Activated T-cell treated with anti-CD3 and anti-CD28 coated beads, Interleukin-2, amount 50 U/mL, for 24 hours (primary cell): ENCODE data around the gene TBC1D22A.

ENCODE experiments used
- DNase-seq: peaks from one replicate; pipeline ENCODE4 v3.0.0-alpha.2; 2020
- H3K27ac Mint-ChIP-seq: 2 replicates; pipeline ENCODE4 v1.8.0; 2020; ENCODE audit warnings: mild to moderate bottlenecking, mixed read lengths
- H3K27me3 Mint-ChIP-seq: 2 replicates; pipeline ENCODE4 v1.8.0; 2020; ENCODE audit warnings: mixed read lengths
- H3K36me3 Mint-ChIP-seq: 2 replicates; pipeline ENCODE4 v1.8.0; 2020; ENCODE audit warnings: low read depth, mixed read lengths
- H3K4me1 Mint-ChIP-seq: 2 replicates; pipeline ENCODE4 v1.8.0; 2020; ENCODE audit warnings: low read depth, mixed read lengths
- H3K4me3 Mint-ChIP-seq: 2 replicates; pipeline ENCODE4 v1.8.0; 2020; ENCODE audit warnings: mild to moderate bottlenecking, moderate library complexity, mixed read lengths
- H3K9me3 Mint-ChIP-seq: 2 replicates; pipeline ENCODE4 v1.8.0; 2020; ENCODE audit warnings: mixed read lengths

Gene TBC1D22A

GRCh38 chr22:46762238-46763050, at the start of gene TBC1D22A:
TSS of gene TBC1D22A (plus strand) at chr22:46762650. CDS start at chr22:46762787, 137 bp downstream.
- Mint-ChIP-seq H3K9me3 (no peaks in the 10 kb centered on the region), H3K27ac (peak within 1 kb of the TSS; percentile 99), H3K36me3 (peaks cover 69% of the 10 kb centered on the region), H3K27me3 (no peaks in the 10 kb centered on the region), H3K4me1 (peaks cover 59% of the 10 kb centered on the region), H3K4me3 (peak within 1 kb of the TSS; percentile 100)
- peak; percentile 97 for DNase-seq

GRCh38 chr22:46714550-46714949, 47.9 kb upstream of the TBC1D22A start:
- H3K36me3 Mint-ChIP-seq: peaks cover 92% of the 10 kb centered on the region
- H3K27ac Mint-ChIP-seq: peak overlapping the region; percentile 49
- no peaks in the 10 kb centered on the region for H3K9me3 Mint-ChIP-seq
- peaks cover 19% of the 10 kb centered on the region for H3K4me1 Mint-ChIP-seq
- no peak for DNase-seq
- H3K4me3 Mint-ChIP-seq: no peak overlapping the region
- H3K27me3 Mint-ChIP-seq: no peaks in the 10 kb centered on the region

- DNase-seq: no peak
- Mint-ChIP-seq H3K27ac (peak overlapping the region; percentile 4), H3K9me3 (no peaks in the 10 kb centered on the region), H3K27me3 (no peaks in the 10 kb centered on the region), H3K4me3 (no peak overlapping the region), H3K36me3 (peaks cover 84% of the 10 kb centered on the region), H3K4me1 (peaks cover 15% of the 10 kb centered on the region)
Observed at GRCh38 chr22:46719921-46720320, 42.5 kb upstream of the TBC1D22A start.

- peaks cover 86% of the 10 kb centered on the region for H3K36me3 Mint-ChIP-seq
- peaks cover 22% of the 10 kb centered on the region for H3K4me1 Mint-ChIP-seq
- H3K27ac Mint-ChIP-seq: no peak overlapping the region
Observed at GRCh38 chr22:46721501-46722085, 40.9 kb upstream of the TBC1D22A start.

GRCh38 chr22:46723882-46724281, 38.6 kb upstream of the TBC1D22A start:
- H3K36me3 Mint-ChIP-seq: peaks cover 85% of the 10 kb centered on the region

More at GRCh38 chr22:46721501-46722085, 40.9 kb upstream of the TBC1D22A start:
- no peaks in the 10 kb centered on the region for H3K27me3 Mint-ChIP-seq
- H3K4me3 Mint-ChIP-seq: no peak overlapping the region
- no peak for DNase-seq
- H3K9me3 Mint-ChIP-seq: no peaks in the 10 kb centered on the region

GRCh38 chr22:46725096-46725495, 37.4 kb upstream of the TBC1D22A start:
- Mint-ChIP-seq H3K27ac (no peak overlapping the region), H3K9me3 (no peaks in the 10 kb centered on the region), H3K4me1 (peaks cover 42% of the 10 kb centered on the region), H3K4me3 (no peak overlapping the region), H3K27me3 (no peaks in the 10 kb centered on the region), H3K36me3 (peaks cover 78% of the 10 kb centered on the region)
- DNase-seq: no peak

More at GRCh38 chr22:46723882-46724281, 38.6 kb upstream of the TBC1D22A start:
- Mint-ChIP-seq H3K9me3 (no peaks in the 10 kb centered on the region), H3K27ac (no peak overlapping the region), H3K4me1 (peaks cover 39% of the 10 kb centered on the region), H3K27me3 (no peaks in the 10 kb centered on the region), H3K4me3 (no peak overlapping the region)
- no peak for DNase-seq

GRCh38 chr22:46726066-46726985, 36.1 kb upstream of the TBC1D22A start:
- H3K9me3 Mint-ChIP-seq: no peaks in the 10 kb centered on the region
- H3K27ac Mint-ChIP-seq: no peak overlapping the region
- peaks cover 74% of the 10 kb centered on the region for H3K36me3 Mint-ChIP-seq
- no peak for DNase-seq
- H3K27me3 Mint-ChIP-seq: no peaks in the 10 kb centered on the region
- H3K4me3 Mint-ChIP-seq: no peak overlapping the region
- peaks cover 51% of the 10 kb centered on the region for H3K4me1 Mint-ChIP-seq

GRCh38 chr22:46726986-46727317, 35.5 kb upstream of the TBC1D22A start:
- Mint-ChIP-seq H3K9me3 (no peaks in the 10 kb centered on the region), H3K27me3 (no peaks in the 10 kb centered on the region), H3K27ac (peak overlapping the region; percentile 23), H3K4me1 (peaks cover 56% of the 10 kb centered on the region), H3K36me3 (peaks cover 75% of the 10 kb centered on the region), H3K4me3 (no peak overlapping the region)
- no peak for DNase-seq

- DNase-seq: no peak
- no peak overlapping the region for H3K4me3 Mint-ChIP-seq
- peaks cover 75% of the 10 kb centered on the region for H3K36me3 Mint-ChIP-seq
- H3K27ac Mint-ChIP-seq: peak overlapping the region; percentile 64
- peaks cover 58% of the 10 kb centered on the region for H3K4me1 Mint-ChIP-seq
- no peaks in the 10 kb centered on the region for H3K9me3 Mint-ChIP-seq
- no peaks in the 10 kb centered on the region for H3K27me3 Mint-ChIP-seq
Observed at GRCh38 chr22:46727813-46728364, 34.6 kb upstream of the TBC1D22A start.

- no peak overlapping the region for H3K4me3 Mint-ChIP-seq
- peaks cover 56% of the 10 kb centered on the region for H3K4me1 Mint-ChIP-seq
- H3K36me3 Mint-ChIP-seq: peaks cover 71% of the 10 kb centered on the region
- DNase-seq: no peak
- peak overlapping the region; percentile 72 for H3K27ac Mint-ChIP-seq
- H3K27me3 Mint-ChIP-seq: no peaks in the 10 kb centered on the region
- H3K9me3 Mint-ChIP-seq: no peaks in the 10 kb centered on the region
Observed at GRCh38 chr22:46728470-46728869, 34.0 kb upstream of the TBC1D22A start.

GRCh38 chr22:46730568-46731245, 31.7 kb upstream of the TBC1D22A start:
- Mint-ChIP-seq H3K36me3 (peaks cover 64% of the 10 kb centered on the region), H3K27me3 (no peaks in the 10 kb centered on the region), H3K4me3 (peak overlapping the region; percentile 27), H3K27ac (peak overlapping the region; percentile 87), H3K4me1 (peaks cover 70% of the 10 kb centered on the region), H3K9me3 (no peaks in the 10 kb centered on the region)
- DNase-seq: no peak

- Mint-ChIP-seq H3K9me3 (no peaks in the 10 kb centered on the region), H3K27me3 (no peaks in the 10 kb centered on the region), H3K27ac (peak overlapping the region; percentile 87), H3K4me3 (peak overlapping the region; percentile 46), H3K4me1 (peaks cover 70% of the 10 kb centered on the region), H3K36me3 (peaks cover 63% of the 10 kb centered on the region)
- no peak for DNase-seq
Observed at GRCh38 chr22:46731246-46732040, 31.0 kb upstream of the TBC1D22A start.

- H3K4me1 Mint-ChIP-seq: peaks cover 71% of the 10 kb centered on the region
- peak overlapping the region; percentile 46 for H3K4me3 Mint-ChIP-seq
- H3K27ac Mint-ChIP-seq: peak overlapping the region; percentile 87
Observed at GRCh38 chr22:46732041-46732379, 30.4 kb upstream of the TBC1D22A start.

More at GRCh38 chr22:46732041-46732379, 30.4 kb upstream of the TBC1D22A start:
- H3K27me3 Mint-ChIP-seq: no peaks in the 10 kb centered on the region
- DNase-seq: no peak
- H3K36me3 Mint-ChIP-seq: peaks cover 64% of the 10 kb centered on the region
- H3K9me3 Mint-ChIP-seq: no peaks in the 10 kb centered on the region
